Trophoblast cell (in vitro differentiated cells and primary cell): Measurements from ENCODE around the gene TMEM179B.

ENCODE experiments used
- DNase-seq, 2 donors: peaks; one replicate each; pipeline ENCODE4 v3.0.0-alpha.2; 2016
- H2AFZ ChIP-seq: 2 replicates; pipeline ENCODE4 v1.6.1; 2013; ENCODE audit warnings: low read length, moderate library complexity, mild to moderate bottlenecking; ENCODE audit not compliant: insufficient read depth, poor library complexity
- H2AK5ac ChIP-seq: 2 replicates; pipeline ENCODE4 v1.6.1; 2013; ENCODE audit warnings: mild to moderate bottlenecking, low read length
- H2BK120ac ChIP-seq: 2 replicates; pipeline ENCODE4 v1.6.1; 2013; ENCODE audit warnings: low read length, mild to moderate bottlenecking, moderate library complexity; ENCODE audit not compliant: insufficient read depth, poor library complexity
- H2BK12ac ChIP-seq: 2 replicates; pipeline ENCODE4 v1.6.1; 2013; ENCODE audit warnings: mild to moderate bottlenecking, low read length, moderate library complexity
- H2BK5ac ChIP-seq: 2 replicates; pipeline ENCODE4 v1.6.1; 2013; ENCODE audit warnings: low read length, low read depth, moderate library complexity, mild to moderate bottlenecking; ENCODE audit not compliant: poor library complexity
- H3K14ac ChIP-seq: 2 replicates; pipeline ENCODE4 v1.6.1; 2013; ENCODE audit warnings: mild to moderate bottlenecking, low read length
- H3K18ac ChIP-seq: 2 replicates; pipeline ENCODE4 v1.6.1; 2013; ENCODE audit warnings: mild to moderate bottlenecking, low read length
- H3K23ac ChIP-seq: 2 replicates; pipeline ENCODE4 v1.6.1; 2013; ENCODE audit warnings: low read length
- H3K27ac ChIP-seq: 2 replicates; pipeline ENCODE4 v1.5.1; 2013; ENCODE audit warnings: low read depth, mild to moderate bottlenecking, inconsistent platforms, low read length, moderate library complexity
- H3K27me3 ChIP-seq: 2 replicates; pipeline ENCODE4 v1.6.1; 2013; ENCODE audit warnings: inconsistent platforms, mild to moderate bottlenecking, low read length, moderate library complexity; ENCODE audit not compliant: insufficient read depth
- H3K36me3 ChIP-seq, 2 experiments: 1 replicate in 1 of 2; 2 replicates in 1 of 2; pipeline ENCODE4 v1.6.1; 2013; ENCODE audit warnings: low read length in 2 of 2, mild to moderate bottlenecking in 2 of 2, moderate library complexity in 1 of 2; ENCODE audit not compliant: insufficient read depth in 2 of 2, control insufficient read depth in 1 of 2
- H3K4ac ChIP-seq: 2 replicates; pipeline ENCODE4 v1.6.1; 2013; ENCODE audit warnings: low read depth, mild to moderate bottlenecking, low read length, moderate library complexity
- H3K4me1 ChIP-seq, 2 experiments: 1 replicate in 1 of 2; 2 replicates in 1 of 2; pipeline ENCODE4 v1.6.1; 2013; ENCODE audit warnings: low read length in 2 of 2, mild to moderate bottlenecking in 2 of 2, moderate library complexity in 1 of 2; ENCODE audit not compliant: insufficient read depth in 2 of 2, control insufficient read depth in 1 of 2
- H3K4me2 ChIP-seq: 2 replicates; pipeline ENCODE4 v1.6.1; 2013; ENCODE audit warnings: inconsistent platforms, mild to moderate bottlenecking, low read length, moderate library complexity
- H3K4me3 ChIP-seq: 2 replicates; pipeline ENCODE4 v1.5.1; 2013; ENCODE audit warnings: mild to moderate bottlenecking, low read depth, low read length, inconsistent platforms
- H3K79me1 ChIP-seq: one replicate; pipeline ENCODE4 v1.6.1; 2013; ENCODE audit warnings: low read length
- H3K79me2 ChIP-seq: 2 replicates; pipeline ENCODE4 v1.6.1; 2013; ENCODE audit warnings: low read length, mild to moderate bottlenecking; ENCODE audit not compliant: control insufficient read depth, insufficient read depth, poor library complexity
- H3K9ac ChIP-seq: 2 replicates; pipeline ENCODE4 v1.6.1; 2013; ENCODE audit warnings: mild to moderate bottlenecking, low read length
- H3K9me3 ChIP-seq: 2 replicates; pipeline ENCODE4 v1.6.1; 2013; ENCODE audit warnings: low read depth, mild to moderate bottlenecking, control low read depth, inconsistent platforms, low read length; ENCODE audit not compliant: insufficient read depth
- H4K12ac ChIP-seq: 2 replicates; pipeline ENCODE4 v1.6.1; 2013; ENCODE audit warnings: low read depth, mild to moderate bottlenecking, low read length, moderate library complexity
- H4K8ac ChIP-seq: 2 replicates; pipeline ENCODE4 v1.6.1; 2013; ENCODE audit warnings: low read depth, mild to moderate bottlenecking, low read length, moderate library complexity
- H4K91ac ChIP-seq: one replicate; pipeline ENCODE4 v1.6.1; 2013; ENCODE audit warnings: low read depth, mild to moderate bottlenecking, low read length, moderate library complexity
- WGBS: extraction: QIAGEN DNeasy Blood & Tissue Kit; methylation state at CpG from one replicate; pipeline ENCODE4 v1.1.7; 2013; ENCODE audit warnings: missing lambda C conversion rate; ENCODE audit not compliant: insufficient read length, insufficient coverage; ENCODE audit errors: extremely low coverage; 5-methylcytosine and 5-hydroxymethylcytosine counted together

The TMEM179B gene

DNA sequence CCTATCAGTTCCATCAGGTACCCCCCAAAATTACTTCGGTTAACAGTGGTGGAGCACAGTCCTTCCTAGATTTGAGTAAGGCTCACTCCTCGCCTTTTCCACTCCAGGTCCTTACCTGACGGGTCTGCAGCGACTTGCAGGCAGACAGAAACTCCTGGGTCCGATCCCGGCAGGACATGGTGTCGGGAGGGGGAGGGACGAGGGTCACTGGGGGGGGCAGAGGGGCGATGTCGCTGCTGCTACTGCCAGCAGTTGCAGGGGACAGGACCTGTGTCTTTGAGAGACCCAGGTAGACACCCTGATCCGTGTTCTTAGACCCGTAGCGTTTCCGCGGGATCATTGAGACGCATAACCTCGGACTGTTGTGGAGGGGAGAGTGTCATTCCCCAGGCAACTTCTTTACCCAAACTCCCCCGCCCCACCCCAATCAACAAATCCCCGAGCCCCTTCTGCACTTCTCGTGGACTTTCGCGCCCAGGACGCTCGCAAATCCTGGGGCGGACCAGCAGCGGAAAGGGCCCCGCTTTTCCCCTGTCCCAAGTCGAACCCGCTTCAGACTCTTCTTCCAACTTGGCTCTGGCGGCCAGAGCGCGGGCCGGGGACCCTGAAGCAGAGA is 43.8 kb downstream of the TMEM179B start:
- Histone ChIP-seq H3K18ac (peak overlapping the region; percentile 66), H3K4ac (peak overlapping the region; percentile 84), H3K9ac (peak overlapping the region; percentile 96), H4K91ac (peak overlapping the region; percentile 32), H3K79me2 (peaks cover 17% of the 10 kb centered on the region), H3K27me3 (no peaks in the 10 kb centered on the region), H3K36me3 (peaks cover 40 to 48% of the 10 kb centered on the region in 2 experiments), H2AFZ (peak overlapping the region; percentile 4), H3K4me1 (peaks cover 0 to 6% of the 10 kb centered on the region in 2 experiments), H3K9me3 (peaks cover 3% of the 10 kb centered on the region), H2BK12ac (no peak overlapping the region), H3K4me2 (peak overlapping the region; percentile 70), H2BK120ac (peak overlapping the region; percentile 9), H4K12ac (peak overlapping the region; percentile 24), H2AK5ac (no peak overlapping the region), H3K79me1 (peaks cover 15% of the 10 kb centered on the region), H4K8ac (peak overlapping the region; percentile 32), H2BK5ac (peak overlapping the region; percentile 39), H3K14ac (peak overlapping the region; percentile 56), H3K27ac (peak overlapping the region; percentile 79), H3K23ac (no peak overlapping the region), H3K4me3 (peak overlapping the region; percentile 88)
- peak in 1 of 2 donors; percentile 35 for DNase-seq
- no CpG with 5 or more reads among the region's 33 CpGs for WGBS

- H2BK5ac ChIP-seq, result peak within 1 kb of the TSS; percentile 98
- H2BK12ac ChIP-seq, result no peak within 1 kb of the TSS
- peak within 1 kb of the TSS; percentile 77 for H2AFZ ChIP-seq
- no peak within 1 kb of the TSS for H3K23ac ChIP-seq
- peak within 1 kb of the TSS; percentile 69 for H3K18ac ChIP-seq
- peaks cover 15% of the 10 kb centered on the region for H3K79me1 ChIP-seq
- H4K91ac ChIP-seq, result peak within 1 kb of the TSS; percentile 83
- no peaks in the 10 kb centered on the region for H3K27me3 ChIP-seq
- peak; percentile 98 to 99 for DNase-seq
- H2BK120ac ChIP-seq, result peak within 1 kb of the TSS; percentile 89
- peak within 1 kb of the TSS; percentile 96 for H3K9ac ChIP-seq
- H3K79me2 ChIP-seq, result peaks cover 17% of the 10 kb centered on the region
- peak within 1 kb of the TSS; percentile 50 for H4K12ac ChIP-seq
- peaks cover 3% of the 10 kb centered on the region for H3K9me3 ChIP-seq
- H2AK5ac ChIP-seq, result peak within 1 kb of the TSS; percentile 43
- peak within 1 kb of the TSS; percentile 79 for H3K27ac ChIP-seq
- H3K4me1 ChIP-seq, result peaks cover 0 to 6% of the 10 kb centered on the region in 2 experiments
- H3K4me2 ChIP-seq, result peak within 1 kb of the TSS; percentile 81
- H3K14ac ChIP-seq, result peak within 1 kb of the TSS; percentile 78
- H3K36me3 ChIP-seq, result peaks cover 34 to 48% of the 10 kb centered on the region in 2 experiments
- WGBS, result no CpG with 5 or more reads among the region's 65 CpGs
- peak within 1 kb of the TSS; percentile 93 for H4K8ac ChIP-seq
- H3K4ac ChIP-seq, result peak within 1 kb of the TSS; percentile 84
- peak within 1 kb of the TSS; percentile 92 for H3K4me3 ChIP-seq
Observed at GRCh38 chr11:62831520-62832335, 44.5 kb downstream of the TMEM179B start, which contains the start of gene STX5. TSS of gene STX5 (minus strand) at chr11:62832051. CDS start at chr11:62831243, 808 bp downstream.

DNA sequence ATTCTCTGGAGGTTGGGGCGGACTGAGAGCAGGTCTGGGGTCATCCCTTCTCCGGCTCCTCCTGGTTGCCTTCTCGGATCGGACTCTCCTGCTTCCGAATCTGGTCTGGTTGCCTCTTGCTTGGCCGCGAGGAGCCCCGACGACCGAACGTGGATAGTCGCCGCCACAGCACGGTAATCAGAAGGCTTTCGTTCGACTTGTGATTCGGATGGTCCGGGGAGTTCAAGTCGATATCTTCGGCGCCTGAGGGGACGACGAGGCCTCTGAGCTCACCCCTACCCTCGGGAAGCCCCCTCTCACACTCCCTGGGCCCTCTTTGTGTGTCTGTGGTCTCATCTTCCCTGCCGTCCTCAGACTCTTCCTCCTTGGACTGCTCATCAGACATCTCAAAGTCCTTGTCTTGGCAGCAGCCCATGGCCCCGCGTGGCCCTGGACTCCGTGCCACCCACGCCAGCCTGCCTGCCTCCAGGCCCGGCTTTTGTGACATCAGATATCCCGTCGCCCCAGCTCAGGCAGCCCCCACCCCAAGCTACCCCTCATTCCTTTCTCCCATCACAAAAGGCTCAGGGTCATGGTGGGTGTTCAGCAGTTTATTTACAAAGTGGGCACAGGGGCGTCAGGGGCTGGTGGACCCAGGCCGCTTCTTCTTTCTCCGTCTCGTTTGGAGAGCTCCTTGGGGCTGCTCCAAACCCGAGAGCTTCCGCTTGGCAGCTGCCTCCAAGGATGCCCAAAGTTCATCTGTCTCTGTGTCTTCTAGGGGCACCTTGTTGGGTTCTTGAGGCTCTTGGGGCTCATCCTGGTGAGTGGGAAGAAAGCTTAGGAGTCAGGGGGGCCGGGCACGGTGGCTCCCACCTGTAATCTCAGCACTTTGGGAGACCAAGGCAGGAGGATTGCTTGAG is 45.4 kb downstream of the TMEM179B start, which contains the start of gene TEX54:
TEX54 (minus strand) TSS at position 506 of the 899 bp plus-strand sequence.
- Histone ChIP-seq H3K4me2 (peak within 1 kb of the TSS; percentile 81), H3K79me1 (peaks cover 15% of the 10 kb centered on the region), H3K27me3 (no peaks in the 10 kb centered on the region), H2BK120ac (peak within 1 kb of the TSS; percentile 89), H2AK5ac (peak within 1 kb of the TSS; percentile 43), H3K4me3 (peak within 1 kb of the TSS; percentile 92), H3K4ac (peak within 1 kb of the TSS; percentile 68), H4K12ac (peak within 1 kb of the TSS; percentile 50), H3K9me3 (peaks cover 3% of the 10 kb centered on the region), H3K4me1 (peaks cover 0 to 6% of the 10 kb centered on the region in 2 experiments), H3K9ac (peak within 1 kb of the TSS; percentile 93), H2BK12ac (no peak within 1 kb of the TSS), H3K14ac (peak within 1 kb of the TSS; percentile 78), H3K79me2 (peaks cover 17% of the 10 kb centered on the region), H3K23ac (no peak within 1 kb of the TSS), H4K91ac (peak within 1 kb of the TSS; percentile 83), H4K8ac (peak within 1 kb of the TSS; percentile 93), H3K36me3 (peaks cover 28 to 39% of the 10 kb centered on the region in 2 experiments), H2BK5ac (peak within 1 kb of the TSS; percentile 98), H3K27ac (peak within 1 kb of the TSS; percentile 73), H3K18ac (peak within 1 kb of the TSS; percentile 69), H2AFZ (peak within 1 kb of the TSS; percentile 77)
- WGBS, result no CpG with 5 or more reads among the region's 40 CpGs
- no peak for DNase-seq

- Histone ChIP-seq H3K18ac (no peak overlapping the region), H3K36me3 (peaks cover 20 to 30% of the 10 kb centered on the region in 2 experiments), H2AFZ (no peak overlapping the region), H3K79me1 (peaks cover 25% of the 10 kb centered on the region), H3K4me1 (peaks cover 0 to 8% of the 10 kb centered on the region in 2 experiments), H2BK5ac (no peak overlapping the region), H3K9me3 (peaks cover 3% of the 10 kb centered on the region), H3K27ac (no peak overlapping the region), H3K4me2 (no peak overlapping the region), H2AK5ac (no peak overlapping the region), H4K91ac (no peak overlapping the region), H4K8ac (no peak overlapping the region), H3K4me3 (no peak overlapping the region), H2BK12ac (no peak overlapping the region), H3K4ac (no peak overlapping the region), H3K23ac (no peak overlapping the region), H3K79me2 (peaks cover 20% of the 10 kb centered on the region), H4K12ac (no peak overlapping the region), H2BK120ac (no peak overlapping the region), H3K9ac (no peak overlapping the region), H3K14ac (no peak overlapping the region), H3K27me3 (no peaks in the 10 kb centered on the region)
- DNase-seq, result no peak
- WGBS, result no CpG with 5 or more reads among the region's 8 CpGs
Observed at GRCh38 chr11:62835336-62835735, 48.1 kb downstream of the TMEM179B start.
